CD14-positive monocyte (primary cell): ENCODE measurements around the gene ARID3A. TPM values are rescaled to one million over a fixed set of nuclear protein-coding genes. Genes with fewer than 3 reads are reported as not detected.

Experiments
- DNase-seq, 3 donors: peaks; one replicate each; pipeline ENCODE4 v3.0.0-alpha.2; 2011 to 2022
- H2AFZ ChIP-seq: 2 replicates; pipeline ENCODE4 v1.6.0; 2012; ENCODE audit warnings: mild to moderate bottlenecking, low read depth, low read length, inconsistent platforms; ENCODE audit not compliant: insufficient read depth, poor library complexity, severe bottlenecking
- H3K27ac ChIP-seq, 2 donors: 1 replicate in 1 of 2; 2 replicates in 1 of 2; pipeline ENCODE4 v1.5.1; 2012 to 2013; ENCODE audit warnings: low read length in 2 of 2, control low read depth in 1 of 2, inconsistent platforms in 1 of 2, low read depth in 1 of 2, mild to moderate bottlenecking in 1 of 2
- H3K27me3 ChIP-seq, 2 donors: one replicate each; pipeline versions ENCODE4 v1.6.0 to v1.6.1; 2011 to 2013; ENCODE audit warnings: low read length in 2 of 2; ENCODE audit not compliant: control insufficient read depth in 2 of 2, insufficient read depth in 2 of 2
- H3K36me3 ChIP-seq, 2 donors: replicated peaks in 1 of 2; 1 replicate in 1 of 2; 2 replicates in 1 of 2; pipeline versions ENCODE4 v1.5.1 to v1.6.1; 2012 to 2013; ENCODE audit warnings: low read length in 2 of 2, control low read depth in 1 of 2, inconsistent platforms in 1 of 2, mild to moderate bottlenecking in 1 of 2; ENCODE audit not compliant: insufficient read depth in 2 of 2, control insufficient read depth in 1 of 2
- H3K4me1 ChIP-seq, 2 donors: 1 replicate in 1 of 2; 2 replicates in 1 of 2; pipeline versions ENCODE4 v1.5.1 to v1.6.1; 2012 to 2013; ENCODE audit warnings: low read length in 2 of 2, control low read depth in 1 of 2, inconsistent platforms in 1 of 2, mild to moderate bottlenecking in 1 of 2, moderate library complexity in 1 of 2; ENCODE audit not compliant: insufficient read depth in 2 of 2, control insufficient read depth in 1 of 2
- H3K4me2 ChIP-seq: replicated peaks from 2 replicates; pipeline ENCODE3; 2012; ENCODE audit warnings: low read length, moderate library complexity, mild to moderate bottlenecking; ENCODE audit not compliant: poor library complexity, severe bottlenecking; ENCODE audit errors: extremely low read depth
- H3K4me3 ChIP-seq, 3 experiments: fragments of 200-600 bp in 1 of 3; sonication (generic) in 1 of 3; replicated peaks in 1 of 3; 1 replicate in 2 of 3; 2 replicates in 1 of 3; pipeline ENCODE4 v1.5.1; 2011 to 2013; ENCODE audit warnings: low read length in 3 of 3, mild to moderate bottlenecking in 3 of 3, control low read depth in 2 of 3, low read depth in 2 of 3, inconsistent platforms in 1 of 3, moderate library complexity in 1 of 3
- H3K79me2 ChIP-seq: 2 replicates; pipeline ENCODE4 v1.6.0; 2012; ENCODE audit warnings: mild to moderate bottlenecking, control low read depth, inconsistent platforms, low read length, moderate library complexity; ENCODE audit not compliant: insufficient read depth
- H3K9ac ChIP-seq: 2 replicates; pipeline ENCODE4 v1.6.0; 2017; ENCODE audit warnings: low read length, mild to moderate bottlenecking; ENCODE audit not compliant: insufficient read depth, poor library complexity, severe bottlenecking
- H3K9me3 ChIP-seq, 2 donors: replicated peaks in 1 of 2; 1 replicate in 1 of 2; 2 replicates in 1 of 2; pipeline versions ENCODE4 v1.5.1 to v1.6.1; 2012 to 2013; ENCODE audit warnings: low read length in 2 of 2, control low read depth in 1 of 2; ENCODE audit not compliant: control insufficient read depth in 1 of 2, insufficient read depth in 1 of 2
- H4K20me1 ChIP-seq: 2 replicates; pipeline ENCODE4 v1.6.0; 2012; ENCODE audit warnings: mild to moderate bottlenecking, low read length, control low read depth, moderate library complexity; ENCODE audit not compliant: insufficient read depth
- H3K27ac Mint-ChIP-seq, 7 donors: one replicate each; pipeline ENCODE4 v1.8.0; 2020; ENCODE audit warnings: mild to moderate bottlenecking in 7 of 7, mixed read lengths in 7 of 7, moderate library complexity in 6 of 7, inconsistent platforms in 2 of 7
- H3K27me3 Mint-ChIP-seq, 3 donors: one replicate each; pipeline ENCODE4 v1.8.0; 2021 to 2022; ENCODE audit warnings: low read depth in 3 of 3, mild to moderate bottlenecking in 3 of 3, mixed read lengths in 3 of 3, moderate library complexity in 3 of 3, inconsistent platforms in 1 of 3
- H3K36me3 Mint-ChIP-seq, 2 donors: one replicate each; pipeline ENCODE4 v1.8.0; 2020; ENCODE audit warnings: mixed read lengths in 2 of 2, inconsistent platforms in 1 of 2, mild to moderate bottlenecking in 1 of 2
- H3K4me1 Mint-ChIP-seq: one replicate; pipeline ENCODE4 v1.8.0; 2020; ENCODE audit warnings: mild to moderate bottlenecking, mixed read lengths
- H3K4me3 Mint-ChIP-seq, 2 donors: one replicate each; pipeline ENCODE4 v1.8.0; 2020; ENCODE audit warnings: mild to moderate bottlenecking in 2 of 2, mixed read lengths in 2 of 2, moderate library complexity in 1 of 2
- H3K9me3 Mint-ChIP-seq, 7 donors: one replicate each; pipeline ENCODE4 v1.8.0; 2020 to 2022; ENCODE audit warnings: mixed read lengths in 7 of 7, mild to moderate bottlenecking in 6 of 7, moderate library complexity in 6 of 7, inconsistent platforms in 2 of 7
- WGBS: methylation state at CpG from one replicate; pipeline ENCODE4 v1.1.5; 2013; ENCODE audit warnings: missing lambda C conversion rate; ENCODE audit not compliant: insufficient coverage; 5-methylcytosine and 5-hydroxymethylcytosine counted together
- intact Hi-C, 2 donors: fragments of 100-400 bp; cut with micrococcal nuclease; formaldehyde crosslinking; loops; one replicate each; pipeline versions ENCODE4 v1.15.0 to v1.15.1; 2023
- polyA plus RNA-seq, 3 donors: library from polyadenylated mRNA; depleted of rRNA in 1 of 3; unstranded in 2 of 3; stranded (reverse) in 1 of 3; fragments of 300-500 nt in 2 of 3; fragments of >200 nt in 1 of 3; fragmentation: Illumina TruSeq in 2 of 3; gene quantifications; 1 replicate in 2 of 3; 2 replicates in 1 of 3; pipeline ENCODE4 v1.2.3, GENCODE V29; 2012 to 2021
- TF ChIP-seq, protein P1 (sequence below): fragments of 200-600 bp; IDR thresholded peaks from one replicate; pipeline ENCODE4 v1.8.0; 2022; ENCODE audit warnings: antibody characterized with exemption, mild to moderate bottlenecking

Gene ARID3A
- polyA plus RNA-seq, 3 donors = 2.1 to 41.6 (median 3.2) TPM

DNA sequence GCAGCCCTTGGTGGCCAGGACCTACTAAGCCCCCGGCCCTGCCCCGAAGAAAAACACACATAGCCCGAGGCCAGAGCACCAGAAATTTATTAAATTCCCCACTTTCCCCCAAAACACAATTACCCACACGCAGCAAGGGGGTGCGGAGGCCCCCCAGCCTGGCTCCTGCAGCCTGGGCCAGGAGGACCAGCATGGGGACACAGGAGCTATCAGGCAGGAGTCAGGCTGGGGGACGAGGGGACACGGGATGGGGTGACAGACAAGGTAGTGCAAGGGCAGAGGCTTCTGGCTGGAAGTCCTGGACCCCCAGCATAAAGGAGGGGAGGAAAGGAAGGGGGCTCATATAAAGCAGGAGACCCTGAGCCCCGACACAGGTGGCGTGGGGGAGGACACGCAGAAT is 29.4 kb upstream of the ARID3A start:
- TF ChIP-seq, protein P1, sequence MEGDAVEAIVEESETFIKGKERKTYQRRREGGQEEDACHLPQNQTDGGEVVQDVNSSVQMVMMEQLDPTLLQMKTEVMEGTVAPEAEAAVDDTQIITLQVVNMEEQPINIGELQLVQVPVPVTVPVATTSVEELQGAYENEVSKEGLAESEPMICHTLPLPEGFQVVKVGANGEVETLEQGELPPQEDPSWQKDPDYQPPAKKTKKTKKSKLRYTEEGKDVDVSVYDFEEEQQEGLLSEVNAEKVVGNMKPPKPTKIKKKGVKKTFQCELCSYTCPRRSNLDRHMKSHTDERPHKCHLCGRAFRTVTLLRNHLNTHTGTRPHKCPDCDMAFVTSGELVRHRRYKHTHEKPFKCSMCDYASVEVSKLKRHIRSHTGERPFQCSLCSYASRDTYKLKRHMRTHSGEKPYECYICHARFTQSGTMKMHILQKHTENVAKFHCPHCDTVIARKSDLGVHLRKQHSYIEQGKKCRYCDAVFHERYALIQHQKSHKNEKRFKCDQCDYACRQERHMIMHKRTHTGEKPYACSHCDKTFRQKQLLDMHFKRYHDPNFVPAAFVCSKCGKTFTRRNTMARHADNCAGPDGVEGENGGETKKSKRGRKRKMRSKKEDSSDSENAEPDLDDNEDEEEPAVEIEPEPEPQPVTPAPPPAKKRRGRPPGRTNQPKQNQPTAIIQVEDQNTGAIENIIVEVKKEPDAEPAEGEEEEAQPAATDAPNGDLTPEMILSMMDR = no peak
- no peaks in the 10 kb centered on the region for H3K27me3 ChIP-seq
- intact Hi-C loops = no loop called here
- Mint-ChIP-seq H3K27ac (peak overlapping the region in 1 of 7 donors; percentile 40), H3K4me3 (no peak overlapping the region), H3K36me3 (peaks cover 29 to 44% of the 10 kb centered on the region in 2 donors), H3K9me3 (no peaks in the 10 kb centered on the region), H3K4me1 (peaks cover 16% of the 10 kb centered on the region), H3K27me3 (peaks cover 0 to 3% (median 2%) of the 10 kb centered on the region in 3 donors)
- H2AFZ ChIP-seq = no peak overlapping the region
- peaks cover 31 to 41% of the 10 kb centered on the region in 2 donors for H3K36me3 ChIP-seq
- H3K27ac ChIP-seq = no peak overlapping the region
- no peak overlapping the region for H3K9ac ChIP-seq
- H3K4me1 ChIP-seq = peaks cover 12 to 19% of the 10 kb centered on the region in 2 donors
- no peak overlapping the region for H3K4me3 ChIP-seq
- H4K20me1 ChIP-seq = peaks cover 46% of the 10 kb centered on the region
- 90% methylated on average over 8 of the region's 10 CpGs for WGBS
- peaks cover 10% of the 10 kb centered on the region for H3K79me2 ChIP-seq
- H3K9me3 ChIP-seq = no peaks in the 10 kb centered on the region
- H3K4me2 ChIP-seq = no peak overlapping the region
- DNase-seq = no peak

DNA sequence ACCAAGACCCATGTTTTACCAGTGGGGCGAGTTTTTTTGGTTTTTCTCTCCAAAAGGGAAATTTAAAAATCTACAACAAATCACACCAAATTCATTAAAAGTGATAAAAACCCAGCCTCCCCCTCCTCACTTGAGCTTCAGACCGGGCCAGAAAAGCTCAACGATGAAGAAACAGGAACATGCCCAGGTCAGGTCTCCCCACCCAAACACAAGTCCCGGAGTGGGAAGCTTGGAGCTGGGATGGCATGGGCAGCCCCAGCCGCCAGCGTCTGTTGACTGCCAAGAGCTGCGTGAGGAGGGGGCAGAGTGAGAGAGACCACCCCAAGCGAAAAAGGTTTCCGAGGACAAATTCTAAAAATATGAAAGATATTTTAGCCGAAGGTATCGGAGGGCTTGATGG is 28.8 kb upstream of the ARID3A start:
- H3K4me3 Mint-ChIP-seq = no peak overlapping the region
- peak overlapping the region in 1 of 7 donors; percentile 56 for H3K27ac Mint-ChIP-seq
- 80% methylated on average over 9 of the region's 11 CpGs for WGBS

More for the DNA sequence above, 28.8 kb upstream of the ARID3A start:
- Mint-ChIP-seq H3K27me3 (peaks cover 0 to 3% (median 2%) of the 10 kb centered on the region in 3 donors), H3K9me3 (no peaks in the 10 kb centered on the region), H3K4me1 (peaks cover 16% of the 10 kb centered on the region), H3K36me3 (peaks cover 30 to 48% of the 10 kb centered on the region in 2 donors)
- DNase-seq = no peak
- Histone ChIP-seq H2AFZ (no peak overlapping the region), H3K79me2 (peaks cover 6% of the 10 kb centered on the region), H3K4me2 (no peak overlapping the region), H4K20me1 (peaks cover 52% of the 10 kb centered on the region), H3K4me1 (peaks cover 11 to 16% of the 10 kb centered on the region in 2 donors), H3K27ac (no peak overlapping the region), H3K9me3 (no peaks in the 10 kb centered on the region), H3K36me3 (peaks cover 33 to 47% of the 10 kb centered on the region in 2 donors), H3K9ac (no peak overlapping the region), H3K4me3 (no peak overlapping the region), H3K27me3 (no peaks in the 10 kb centered on the region)
- intact Hi-C loops = no loop called here
- TF ChIP-seq, protein P1 = no peak
